ENCODE results near the gene PRKG1.
"Not testable (repeated sequence)": the region's sequence is repeated elsewhere in the genome, so short reads cannot be mapped to it uniquely, and the experiment has no call there.

Gene PRKG1

DNA sequence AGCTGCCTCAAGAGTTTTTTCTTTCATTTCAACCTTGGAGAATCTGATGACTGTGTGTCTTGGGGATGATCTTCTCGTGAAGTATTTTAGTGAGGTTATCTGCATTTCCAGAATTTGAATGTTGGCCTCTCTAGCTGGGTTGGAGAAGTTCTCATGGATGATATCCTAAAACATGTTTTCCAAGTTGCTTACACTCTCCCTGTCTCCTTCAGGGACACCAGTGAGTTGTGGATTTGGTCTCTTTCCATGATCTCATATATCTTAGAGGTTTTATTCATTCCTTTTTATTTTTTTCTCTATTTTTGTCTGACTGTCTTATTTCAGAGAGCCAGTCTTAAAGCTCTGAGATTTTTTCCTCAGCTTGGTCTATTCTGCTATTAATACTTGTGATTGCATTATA lies 907.4 kb downstream of the PRKG1 start:
- no peak for DNase-seq

DNA sequence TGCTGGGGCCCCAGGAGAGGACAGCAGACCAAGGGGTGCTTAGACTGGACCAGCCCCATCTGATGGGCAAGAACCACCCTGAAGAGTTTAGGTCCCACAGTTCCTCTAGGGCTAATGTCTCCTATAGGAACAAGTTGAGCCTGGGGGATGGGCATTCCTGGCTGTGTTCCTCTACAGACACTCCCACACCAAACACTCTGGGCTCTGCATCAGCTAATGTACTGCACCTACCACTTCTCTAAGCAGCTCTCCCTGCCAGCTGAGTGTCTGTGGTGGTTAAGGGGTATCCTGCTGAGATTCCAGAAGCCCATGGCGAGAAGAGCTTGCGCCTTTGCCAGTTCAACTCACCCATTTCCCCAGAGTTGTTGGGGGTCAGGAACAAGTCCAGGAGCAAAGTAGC lies 909.2 kb downstream of the PRKG1 start:
- no peak for DNase-seq

DNA sequence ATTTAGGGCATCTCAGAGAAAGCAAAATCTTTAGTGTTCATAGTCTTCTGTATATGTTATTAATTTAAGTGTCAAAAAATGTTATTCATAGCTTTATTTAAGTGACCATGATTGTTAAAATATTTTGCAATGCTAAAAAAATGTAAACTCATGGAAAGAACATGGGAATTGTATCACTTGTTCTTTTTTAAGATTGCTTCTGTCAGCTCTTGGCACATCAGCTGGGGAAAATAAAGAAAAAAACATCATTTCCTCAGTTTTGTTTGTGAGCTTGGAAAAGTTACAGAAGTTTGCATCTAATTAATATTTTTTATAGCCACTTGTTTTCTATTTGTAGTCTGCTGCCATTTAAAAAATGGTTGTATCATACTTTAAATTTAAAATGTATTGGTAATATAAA lies 911.0 kb downstream of the PRKG1 start:
- no peak for DNase-seq

DNA sequence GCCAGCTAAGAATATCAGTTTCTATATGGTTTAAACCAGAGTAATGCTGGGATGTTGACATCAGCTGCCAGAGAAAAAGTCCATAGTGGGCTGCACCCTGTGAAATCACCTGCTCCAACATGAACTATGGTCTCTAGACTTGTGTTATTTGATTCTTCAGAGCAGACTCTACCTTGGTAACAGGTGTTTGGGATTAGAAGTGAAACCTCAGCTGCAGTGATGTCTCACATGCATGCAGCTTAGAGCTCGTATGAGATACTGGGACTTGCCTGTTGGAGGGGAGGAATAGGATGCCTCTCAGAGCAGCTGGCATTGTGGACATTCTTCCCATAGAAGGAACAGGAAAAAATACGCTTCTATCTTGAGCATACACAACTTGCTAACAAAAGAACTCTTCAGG lies 912.2 kb downstream of the PRKG1 start:
- DNase-seq = no peak

GRCh38 chr10:51993475-51993874 lies 919.2 kb downstream of the PRKG1 start:
- DNase-seq = no peak

GRCh38 chr10:51999096-51999495 lies 924.8 kb downstream of the PRKG1 start:
- DNase-seq = no peak

DNA sequence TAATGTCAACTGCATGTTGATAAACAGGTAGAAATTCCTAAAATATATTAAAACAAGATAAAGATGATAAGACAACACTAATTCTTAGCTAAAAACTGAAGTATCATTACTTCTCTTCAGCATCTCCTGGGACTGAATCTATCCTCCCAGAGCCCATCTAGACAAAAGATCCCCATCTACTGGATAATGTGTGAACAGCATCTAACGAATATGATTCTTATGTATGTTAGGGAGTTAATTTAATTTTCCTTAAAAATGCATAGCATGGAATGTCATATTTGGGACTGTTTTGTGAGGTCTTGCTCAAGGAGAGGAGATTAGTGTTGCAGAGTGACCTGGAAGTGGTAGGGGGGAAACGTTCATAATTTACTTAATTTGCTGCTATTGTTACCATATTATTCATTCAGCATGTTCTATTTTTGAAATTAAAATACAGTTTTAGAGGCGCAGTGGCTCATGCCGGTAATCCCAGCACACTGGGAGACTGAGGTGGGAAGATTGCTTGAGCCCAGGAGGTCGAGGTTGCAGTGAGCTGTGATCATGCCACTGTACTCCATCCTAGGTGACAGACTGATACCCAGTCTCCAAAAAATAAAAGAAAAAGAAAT lies 930.2 kb downstream of the PRKG1 start:
- DNase-seq = no peak

DNA sequence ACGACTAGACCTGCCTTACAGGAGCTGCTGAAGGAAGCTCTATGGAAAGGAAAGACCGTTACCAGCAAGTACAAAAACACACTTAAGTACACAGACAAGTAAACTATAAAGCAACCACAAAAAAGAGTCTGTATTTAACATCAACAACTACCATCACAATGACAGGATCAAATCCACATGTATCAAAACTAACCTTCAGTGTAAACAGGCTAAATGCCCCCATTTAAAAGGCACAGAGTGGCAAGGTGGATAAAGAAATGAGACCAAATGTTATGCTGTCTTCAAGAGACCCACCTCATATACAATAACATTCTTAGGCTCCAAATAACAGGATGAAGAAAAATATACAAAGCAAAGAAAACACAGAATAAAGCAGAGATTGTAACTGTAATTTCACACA lies 932.8 kb downstream of the PRKG1 start:
- DNase-seq = no peak

DNA sequence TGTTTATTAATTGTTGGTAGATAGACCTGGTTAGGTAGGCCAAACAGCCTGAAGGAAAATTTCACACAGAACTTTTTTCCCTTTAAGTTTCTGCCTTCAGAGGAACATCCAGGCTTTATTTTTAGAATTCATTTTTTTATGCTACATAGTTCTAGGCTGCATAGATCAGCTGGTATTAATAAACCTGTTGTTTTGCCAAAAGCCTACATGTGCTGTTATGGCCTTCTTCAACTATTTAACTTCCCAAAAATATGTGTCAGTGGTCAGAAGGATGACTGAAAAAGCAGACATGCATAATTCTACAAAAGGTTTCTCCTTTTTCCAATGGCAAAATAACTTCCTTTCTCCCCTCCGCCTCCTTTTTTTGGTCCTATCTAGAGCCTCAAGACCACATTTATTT lies 936.8 kb downstream of the PRKG1 start:
- no peak for DNase-seq

DNA sequence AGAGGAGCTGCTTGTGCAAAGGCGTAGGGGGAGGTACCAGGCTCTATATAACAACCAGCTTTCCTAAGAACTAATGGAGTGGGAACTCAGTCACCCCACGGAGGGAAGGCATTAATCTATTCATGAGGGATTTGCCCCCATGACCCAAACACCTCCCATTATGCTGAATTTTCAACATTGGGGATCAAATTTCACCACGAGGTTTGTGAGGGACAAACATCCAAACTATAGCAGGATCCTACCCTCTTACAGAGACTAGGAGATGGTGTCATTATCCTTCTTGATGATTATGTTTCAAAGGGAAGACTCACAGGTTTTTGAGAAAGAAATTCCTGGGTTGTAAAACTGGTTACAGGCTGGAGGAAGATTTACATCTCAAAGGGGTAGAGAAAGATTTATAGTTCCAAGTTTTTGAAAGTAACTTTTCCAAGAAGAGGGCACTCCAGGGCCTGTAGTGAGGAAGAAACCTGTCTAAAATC lies 944.8 kb downstream of the PRKG1 start:
- no peak for DNase-seq

DNA sequence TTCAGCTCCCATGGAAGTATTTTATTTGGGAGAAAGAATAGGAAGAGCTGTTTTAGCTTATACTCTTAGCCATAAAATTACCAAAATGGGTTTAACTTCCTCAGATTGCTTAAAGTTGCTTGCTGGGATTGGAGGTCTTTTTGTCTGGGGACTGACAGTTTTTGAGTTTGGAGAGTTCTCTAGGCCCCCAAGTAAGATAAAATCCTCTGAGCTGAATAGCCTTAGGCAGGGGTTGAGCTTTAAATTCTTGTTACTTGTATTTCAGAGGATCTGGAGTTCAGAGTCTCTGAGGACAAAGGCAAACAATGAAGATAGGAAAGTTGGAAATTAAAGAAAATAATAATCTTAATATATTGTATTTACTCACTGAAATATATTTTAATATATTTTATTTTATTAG lies 945.4 kb downstream of the PRKG1 start:
- DNase-seq = no peak

GRCh38 chr10:52020173-52020572 lies 945.9 kb downstream of the PRKG1 start:
- no peak for DNase-seq

GRCh38 chr10:52020702-52021101 lies 946.4 kb downstream of the PRKG1 start:
- no peak for DNase-seq

DNA sequence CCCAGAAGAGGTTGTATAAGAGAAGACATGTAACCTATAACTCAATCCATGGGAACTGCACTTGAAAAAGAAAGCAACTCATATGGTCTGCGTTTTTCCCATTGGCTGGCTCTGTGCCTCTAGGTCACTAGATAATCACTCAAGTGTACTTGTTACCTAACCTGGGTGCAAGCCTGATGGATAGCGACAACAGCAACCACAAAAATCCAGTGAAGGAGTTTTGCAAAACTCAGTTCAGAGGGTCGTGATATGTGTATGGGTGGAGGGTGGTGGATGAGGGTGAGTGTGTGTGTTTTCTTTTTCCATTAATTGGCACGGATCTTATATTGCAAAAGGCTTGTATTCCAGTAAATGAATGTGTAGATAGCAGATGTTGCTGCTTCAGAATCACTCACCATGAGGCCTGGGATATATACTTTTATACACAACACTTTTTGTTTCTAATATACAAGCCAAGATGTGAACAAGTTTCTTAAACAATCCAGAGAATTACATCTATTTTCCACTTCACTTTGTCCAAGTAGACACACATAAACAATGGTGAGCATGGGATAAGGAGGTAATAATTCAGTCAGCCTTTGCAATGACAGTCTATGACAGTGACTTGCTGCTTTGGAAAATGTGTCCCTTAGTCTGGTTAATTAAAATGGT lies 952.9 kb downstream of the PRKG1 start:
- DNase-seq = no peak

DNA sequence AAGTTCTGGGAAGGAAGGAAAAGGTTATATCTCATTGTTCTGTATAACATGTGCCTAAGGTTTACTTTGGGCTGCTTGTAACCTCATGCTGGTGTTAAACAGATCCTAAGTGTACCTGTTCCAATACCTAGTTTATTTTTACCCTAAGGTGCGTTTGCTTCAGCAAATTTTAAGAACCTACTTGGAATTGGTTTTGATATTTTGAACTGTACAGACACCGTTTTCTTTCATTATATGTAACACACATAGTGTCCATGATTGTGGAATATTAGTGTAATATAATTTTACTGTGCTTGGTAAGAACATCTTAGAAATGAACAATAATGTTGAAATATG lies 954.2 kb downstream of the PRKG1 start:
- no peak for DNase-seq

DNA sequence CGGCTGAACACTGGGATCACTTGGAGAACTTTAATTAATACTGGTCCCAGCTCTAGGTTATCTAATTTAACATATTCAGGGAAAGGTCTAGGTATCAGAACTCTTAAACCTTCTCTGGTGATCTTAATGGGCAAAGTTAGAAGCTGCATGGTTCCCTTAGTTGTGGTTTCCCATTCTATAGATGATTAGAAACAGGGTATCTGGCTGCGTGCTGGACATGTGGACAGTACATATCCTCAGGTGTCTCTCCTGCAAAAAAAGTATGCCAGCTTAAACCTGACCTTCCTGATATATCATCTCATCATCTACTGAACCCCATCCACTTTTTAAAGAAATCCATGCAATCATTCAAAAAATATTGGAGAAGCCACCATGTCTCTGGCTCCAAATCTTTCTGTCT lies 955.3 kb downstream of the PRKG1 start:
- no peak for DNase-seq

DNA sequence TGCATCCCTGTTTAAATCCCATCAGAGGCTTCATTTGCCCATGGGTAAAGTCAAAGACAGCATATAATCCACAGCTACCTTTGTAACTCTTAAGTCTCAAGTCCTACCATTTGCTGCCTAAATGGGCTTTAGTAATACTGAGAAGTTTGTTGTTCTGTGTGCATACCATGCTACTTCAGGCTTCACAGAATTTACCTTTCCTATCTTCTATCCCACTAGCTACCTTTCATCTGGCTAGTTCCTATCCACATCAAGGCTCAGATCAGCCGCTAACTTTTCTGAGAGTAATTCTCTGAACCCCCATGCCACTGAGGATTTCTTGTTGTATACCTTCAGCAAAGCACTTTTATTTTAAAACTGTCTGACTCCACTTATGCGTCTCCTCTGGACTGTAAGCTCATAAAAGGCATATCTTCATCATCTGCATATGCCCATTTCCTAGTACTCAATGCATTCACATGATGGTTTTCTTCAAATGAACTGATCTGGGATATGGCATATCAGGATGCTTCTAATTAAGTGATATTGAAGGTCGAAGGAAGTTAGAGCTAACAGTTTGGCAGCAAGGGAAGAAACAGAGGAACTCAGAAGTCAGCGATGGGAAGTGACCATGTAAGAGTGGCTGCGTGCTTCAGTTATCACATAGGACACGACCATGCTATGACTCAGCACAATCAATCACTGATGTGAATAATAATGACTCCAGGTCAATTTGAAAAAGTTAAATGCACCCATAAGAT lies 955.9 kb downstream of the PRKG1 start:
- DNase-seq = no peak

GRCh38 chr10:52030975-52031374 lies 956.7 kb downstream of the PRKG1 start:
- no peak for DNase-seq

- DNase-seq = no peak
Measured at GRCh38 chr10:52031771-52032170, 957.5 kb downstream of the PRKG1 start.

GRCh38 chr10:52032681-52033629 lies 958.7 kb downstream of the PRKG1 start:
- DNase-seq = no peak

GRCh38 chr10:52039002-52039793 lies 964.9 kb downstream of the PRKG1 start:
- not testable (repeated sequence) for DNase-seq

- no peak for DNase-seq
Measured at GRCh38 chr10:52040486-52040885, 966.2 kb downstream of the PRKG1 start.

All from NCI-H1105 (cell line).